SK-N-MC (cell line): ENCODE data around the gene C1orf174.

Experiments
- EZH2 ChIP-seq: fragments of 200-600 bp; sonication (generic); IDR thresholded peaks from one replicate; pipeline ENCODE4 v1.6.1; 2017; ENCODE audit warnings: antibody characterized with exemption
- FOXP2 ChIP-seq: optimal IDR thresholded peaks from 2 replicates; pipeline ENCODE3; 2011; ENCODE audit warnings: mild to moderate bottlenecking, moderate library complexity; ENCODE audit not compliant: insufficient read depth; ENCODE audit errors: extremely low read length, control extremely low read depth
- POLR2AphosphoS5 ChIP-seq: IDR thresholded peaks from 2 replicates; pipeline ENCODE4 v1.6.1; 2012; ENCODE audit warnings: mild to moderate bottlenecking, low read depth, low read length, borderline replicate concordance

GRCh38 chr1:3923378-3924185 is 23.5 kb upstream of the C1orf174 start:
- no peak for TF ChIP-seq POLR2AphosphoS5
- no peak for TF ChIP-seq EZH2
- no peak for TF ChIP-seq FOXP2
